Skeletal muscle tissue (tissue), 4 donors: ENCODE data around the gene ZNF200. TPM values are rescaled to one million over a fixed set of nuclear protein-coding genes. Genes with fewer than 3 reads are reported as not detected.
A peak's percentile ranks its signal among the peaks of the same experiment; 100 is the strongest.
"Not testable (repeated sequence)": the region's sequence is repeated elsewhere in the genome, so short reads cannot be mapped to it uniquely, and the experiment has no call there.

Source experiments
- H3K27ac ChIP-seq: one replicate; pipeline ENCODE4 v1.7.0; 2013; ENCODE audit warnings: mild to moderate bottlenecking, low read depth, low read length, inconsistent platforms
- H3K27me3 ChIP-seq, 3 donors: one replicate each; pipeline ENCODE4 v1.7.0; 2013; ENCODE audit warnings: low read length in 3 of 3; ENCODE audit not compliant: control insufficient read depth in 3 of 3, insufficient read depth in 3 of 3
- H3K36me3 ChIP-seq, 3 donors: one replicate each; pipeline ENCODE4 v1.7.0; 2013; ENCODE audit warnings: low read length in 3 of 3; ENCODE audit not compliant: control insufficient read depth in 3 of 3, insufficient read depth in 3 of 3
- H3K4me1 ChIP-seq, 3 donors: one replicate each; pipeline ENCODE4 v1.7.0; 2013; ENCODE audit warnings: low read length in 3 of 3, mild to moderate bottlenecking in 3 of 3; ENCODE audit not compliant: control insufficient read depth in 3 of 3, insufficient read depth in 3 of 3
- H3K4me3 ChIP-seq, 3 donors: one replicate each; pipeline ENCODE4 v1.7.0; 2013; ENCODE audit warnings: low read length in 3 of 3
- H3K9ac ChIP-seq, 3 donors: one replicate each; pipeline ENCODE4 v1.7.0; 2013; ENCODE audit warnings: low read length in 3 of 3, mild to moderate bottlenecking in 3 of 3, moderate library complexity in 2 of 3, low read depth in 1 of 3
- H3K9me3 ChIP-seq, 3 donors: one replicate each; pipeline ENCODE4 v1.7.0; 2013; ENCODE audit warnings: low read length in 3 of 3; ENCODE audit not compliant: control insufficient read depth in 3 of 3
- total RNA-seq: library from RNA; depleted of rRNA; stranded (reverse); fragments of >200 nt; gene quantifications from one replicate; pipeline ENCODE4 v1.2.3, GENCODE V29; 2014
- donor health status: Osteomylitis.

ZNF200 gene
- total RNA-seq, 1 donor from 2014 or later: 9.4 TPM

DNA sequence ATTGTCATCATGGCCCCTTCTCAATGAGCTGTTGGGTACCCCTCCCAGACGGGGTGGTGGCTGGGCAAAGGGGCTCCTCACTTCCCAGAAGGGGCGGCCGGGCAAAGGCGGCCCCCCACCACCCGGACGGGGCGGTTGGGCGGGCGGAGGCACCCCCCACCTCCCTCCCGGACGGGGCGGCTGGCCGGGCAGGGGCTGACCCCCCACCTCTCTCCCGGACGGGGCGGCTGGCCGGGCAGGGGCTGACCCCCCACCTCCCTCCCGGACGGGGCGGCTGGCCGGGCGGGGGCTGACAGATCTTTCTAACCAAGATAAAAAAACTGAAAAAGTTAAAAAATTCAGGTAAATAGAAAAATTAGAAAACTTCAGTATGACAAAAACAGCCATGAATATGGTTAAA is 36.3 kb upstream of the ZNF200 start:
- H3K36me3 ChIP-seq: peaks cover 5 to 11% (median 8%) of the 10 kb centered on the region in 3 donors
- not testable (repeated sequence) for H3K4me1 ChIP-seq, H3K27me3 ChIP-seq, H3K27ac ChIP-seq, H3K9me3 ChIP-seq, H3K9ac ChIP-seq, H3K4me3 ChIP-seq

DNA sequence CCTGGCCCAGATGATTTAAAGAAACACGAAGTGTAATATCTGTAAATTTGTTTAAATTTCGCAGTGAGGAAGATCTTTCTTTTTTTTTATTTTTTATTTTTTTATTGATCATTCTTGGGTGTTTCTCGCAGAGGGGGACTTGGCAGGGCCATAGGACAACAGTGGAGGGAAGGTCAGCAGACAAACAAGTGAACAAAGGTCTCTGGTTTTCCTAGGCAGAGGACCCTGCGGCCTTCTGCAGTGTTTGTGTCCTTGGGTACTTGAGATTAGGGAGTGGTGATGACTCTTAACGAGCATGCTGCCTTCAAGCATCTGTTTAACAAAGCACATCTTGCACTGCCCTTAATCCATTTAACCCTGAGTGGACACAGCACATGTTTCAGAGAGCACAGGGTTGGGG is 35.8 kb upstream of the ZNF200 start:
- H3K4me1 ChIP-seq, H3K4me3 ChIP-seq, H3K27me3 ChIP-seq, H3K9ac ChIP-seq, H3K27ac ChIP-seq, H3K9me3 ChIP-seq: not testable (repeated sequence)
- peaks cover 5 to 11% (median 11%) of the 10 kb centered on the region in 3 donors for H3K36me3 ChIP-seq

DNA sequence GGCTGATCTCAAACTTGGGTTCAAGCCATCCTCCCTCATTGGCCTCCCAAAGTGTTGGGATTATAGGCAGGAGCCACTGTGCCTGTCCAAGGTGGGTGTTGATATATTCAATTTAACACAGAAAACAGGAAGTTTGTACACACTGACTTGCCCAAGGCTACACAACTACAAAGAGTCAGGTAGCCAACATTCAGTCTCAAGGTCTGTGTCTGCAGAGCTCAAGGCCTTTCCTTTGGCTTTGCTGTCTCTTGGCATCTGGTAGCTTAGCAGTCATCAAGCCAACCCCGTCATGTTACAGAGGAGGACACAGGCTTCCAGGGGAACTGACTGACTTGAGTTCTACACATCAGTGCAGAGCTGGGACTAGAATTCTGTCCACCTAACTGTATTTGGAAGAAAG is 33.3 kb upstream of the ZNF200 start:
- Histone ChIP-seq H3K36me3 (peaks cover 5 to 13% (median 11%) of the 10 kb centered on the region in 3 donors), H3K9ac (no peak overlapping the region), H3K4me1 (peaks cover 5 to 12% (median 8%) of the 10 kb centered on the region in 3 donors), H3K9me3 (peaks cover 0 to 2% (median 0%) of the 10 kb centered on the region in 3 donors), H3K27ac (no peak overlapping the region), H3K4me3 (peak overlapping the region in 1 of 3 donors; percentile 9), H3K27me3 (no peaks in the 10 kb centered on the region)

DNA sequence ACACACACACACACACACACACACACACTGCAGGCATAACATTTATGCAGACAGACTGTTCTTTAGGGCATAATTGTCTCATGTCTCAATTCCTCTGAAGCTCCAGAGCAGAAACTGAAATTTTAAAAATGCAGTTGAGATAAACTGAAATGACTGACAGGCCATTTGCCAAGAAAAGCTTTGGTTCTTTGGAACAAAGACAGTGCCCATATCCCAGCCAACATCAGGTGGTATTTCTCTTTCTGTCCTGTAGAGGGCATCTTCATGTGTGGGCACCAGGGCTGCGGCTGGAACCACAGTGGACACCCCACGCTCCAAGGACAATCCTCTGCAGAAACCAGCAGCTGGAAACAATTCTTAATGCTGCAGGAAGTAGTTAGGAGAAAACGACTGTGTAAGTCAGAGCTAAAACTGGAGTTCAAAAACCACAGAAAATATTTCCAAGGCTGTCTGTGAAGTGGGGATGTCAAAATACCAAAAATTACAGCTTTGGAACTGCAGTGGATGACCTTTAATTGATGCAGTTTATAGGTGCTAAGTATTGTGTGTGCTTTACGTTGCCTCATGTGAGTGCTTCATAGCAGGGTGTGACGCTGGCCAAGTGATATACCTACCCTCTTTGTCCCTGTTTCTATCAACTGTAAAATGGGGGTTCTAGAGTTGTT is 32.0 kb upstream of the ZNF200 start:
- Histone ChIP-seq H3K9me3 (peaks cover 0 to 2% (median 0%) of the 10 kb centered on the region in 3 donors), H3K9ac (no peak overlapping the region), H3K27me3 (no peaks in the 10 kb centered on the region), H3K27ac (no peak overlapping the region), H3K4me3 (no peak overlapping the region), H3K4me1 (peaks cover 5 to 15% (median 8%) of the 10 kb centered on the region in 3 donors), H3K36me3 (peaks cover 5 to 13% (median 11%) of the 10 kb centered on the region in 3 donors)

DNA sequence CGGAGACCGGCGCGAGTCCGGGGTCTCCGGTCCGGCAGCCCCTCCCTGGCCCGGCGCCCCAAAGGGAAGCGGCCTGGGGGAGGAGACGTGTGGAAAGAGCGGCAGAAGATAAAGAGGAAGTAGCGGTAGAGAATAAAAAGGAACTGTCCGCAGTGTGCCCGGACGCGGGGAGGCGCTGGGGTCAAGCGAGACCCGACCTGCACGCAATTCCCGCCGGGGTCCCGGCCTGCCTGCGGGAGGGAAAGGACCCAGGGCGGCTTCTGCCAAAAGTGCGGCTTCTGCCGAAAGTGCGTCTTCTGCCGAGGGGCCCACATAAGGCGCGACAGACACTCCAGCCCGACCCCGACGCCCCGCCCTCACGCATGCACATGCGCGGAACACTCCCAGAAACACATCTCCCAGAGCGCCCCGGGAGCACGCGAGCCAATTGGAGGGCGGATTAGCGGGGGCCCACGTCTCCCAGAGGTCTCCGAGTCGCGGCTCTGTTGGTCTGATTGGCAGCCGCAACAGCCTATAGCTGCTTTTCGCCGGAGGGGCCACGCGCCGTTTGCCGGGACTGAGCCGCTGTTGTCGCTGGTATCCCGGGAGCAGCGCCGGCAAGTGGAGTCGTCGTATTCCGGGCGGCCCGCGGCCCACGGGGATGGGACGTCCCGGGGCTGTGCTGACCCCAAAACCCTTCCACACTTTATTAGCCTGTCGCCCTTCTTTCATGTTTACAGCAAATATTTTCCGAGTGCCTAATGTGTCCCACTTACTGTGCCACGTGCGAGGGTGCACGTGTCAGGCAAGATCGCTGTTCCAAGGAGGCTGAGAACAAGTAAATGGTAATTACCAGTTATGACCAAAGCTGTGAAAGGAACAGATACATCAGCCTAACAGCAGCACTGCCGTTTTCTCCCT is 29.4 kb upstream of the ZNF200 start:
- peak overlapping the region; percentile 99 for H3K27ac ChIP-seq
- peaks cover 5 to 15% (median 8%) of the 10 kb centered on the region in 3 donors for H3K4me1 ChIP-seq
- H3K9me3 ChIP-seq: peaks cover 0 to 2% (median 0%) of the 10 kb centered on the region in 3 donors
- H3K36me3 ChIP-seq: peaks cover 5 to 13% (median 11%) of the 10 kb centered on the region in 3 donors
- H3K9ac ChIP-seq: peak overlapping the region; percentile 93 to 96 (median 95)
- H3K4me3 ChIP-seq: peak overlapping the region; percentile 78 to 93 (median 85)
- H3K27me3 ChIP-seq: no peaks in the 10 kb centered on the region

DNA sequence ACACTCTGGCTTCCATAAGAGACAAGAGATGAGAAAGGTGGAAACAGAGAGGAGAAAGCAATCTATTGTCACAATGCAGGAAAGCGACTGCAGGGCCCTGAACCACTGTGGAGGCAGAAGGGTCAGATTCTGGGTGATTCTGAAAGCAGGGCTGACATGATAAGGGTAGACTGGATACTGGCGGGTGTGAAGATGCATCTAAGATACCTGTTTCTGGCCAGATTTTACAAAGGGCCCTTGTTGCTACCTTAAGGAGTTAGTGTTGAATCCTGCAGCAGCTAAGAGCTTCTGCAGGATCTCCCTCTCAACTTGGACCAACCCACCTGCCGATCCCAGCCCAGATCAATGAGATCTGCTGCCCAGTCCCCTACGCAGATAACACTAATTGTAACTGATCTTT is 27.6 kb upstream of the ZNF200 start:
- H3K4me3 ChIP-seq: no peak overlapping the region
- no peak overlapping the region for H3K9ac ChIP-seq
- no peaks in the 10 kb centered on the region for H3K9me3 ChIP-seq
- peaks cover 0 to 8% (median 0%) of the 10 kb centered on the region in 3 donors for H3K27me3 ChIP-seq
- H3K27ac ChIP-seq: no peak overlapping the region
- peaks cover 5 to 15% (median 8%) of the 10 kb centered on the region in 3 donors for H3K4me1 ChIP-seq
- H3K36me3 ChIP-seq: peaks cover 5 to 6% (median 5%) of the 10 kb centered on the region in 3 donors

DNA sequence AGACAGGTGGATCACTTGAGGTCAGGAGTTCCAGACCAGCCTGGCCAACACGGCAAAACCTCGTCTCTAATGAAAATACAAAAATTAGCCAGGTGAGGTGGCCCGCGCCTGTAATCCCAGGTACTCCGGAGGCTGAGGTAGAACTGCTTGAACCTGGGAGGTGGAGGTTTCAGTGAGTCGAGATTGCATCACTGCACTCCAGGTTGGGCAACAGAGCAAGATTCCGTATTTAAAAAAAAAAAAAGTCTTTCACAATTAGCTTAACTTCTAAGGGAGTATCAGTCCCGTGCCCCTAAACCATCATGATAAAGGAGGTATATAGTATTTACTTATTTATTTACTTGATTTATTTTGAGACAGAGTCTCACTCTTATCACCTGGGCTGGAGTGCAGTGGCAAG is 24.9 kb upstream of the ZNF200 start:
- Histone ChIP-seq H3K4me1 (peaks cover 2 to 7% (median 6%) of the 10 kb centered on the region in 3 donors), H3K4me3 (no peak overlapping the region), H3K9me3 (no peaks in the 10 kb centered on the region), H3K27me3 (peaks cover 11 to 23% (median 13%) of the 10 kb centered on the region in 3 donors), H3K9ac (no peak overlapping the region), H3K36me3 (no peaks in the 10 kb centered on the region), H3K27ac (no peak overlapping the region)

DNA sequence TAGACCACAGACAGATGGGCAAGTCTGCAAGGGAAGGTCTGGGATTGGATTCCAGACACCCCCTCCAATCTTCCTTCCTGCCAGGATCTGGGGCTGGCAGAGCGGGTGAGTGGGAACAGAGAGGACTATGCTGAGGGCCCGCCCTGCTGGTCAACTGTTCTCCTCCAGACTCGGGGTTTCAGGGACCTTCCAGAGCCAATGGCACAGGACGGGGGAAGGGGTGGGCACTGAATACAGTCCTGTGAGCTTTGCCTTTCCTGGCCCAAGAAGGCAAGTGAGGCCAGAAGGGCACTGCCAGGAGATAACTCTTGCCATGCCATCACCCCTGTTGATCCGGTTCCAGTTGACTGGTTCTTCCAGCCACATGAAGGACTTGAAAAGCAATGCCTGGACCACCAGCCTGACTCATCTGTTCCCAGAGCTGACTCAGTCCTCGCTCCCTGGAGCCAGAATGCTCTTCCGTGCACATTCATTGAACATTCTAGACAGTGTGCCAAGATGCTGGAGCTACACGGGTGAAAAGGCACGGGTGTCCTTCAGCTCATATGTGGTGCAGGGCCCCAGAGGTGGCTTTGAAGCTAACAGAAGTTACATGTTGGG is 22.0 kb upstream of the ZNF200 start:
- H3K9me3 ChIP-seq: no peaks in the 10 kb centered on the region
- H3K27ac ChIP-seq: no peak overlapping the region
- H3K4me1 ChIP-seq: no peaks in the 10 kb centered on the region
- no peaks in the 10 kb centered on the region for H3K36me3 ChIP-seq
- no peak overlapping the region for H3K9ac ChIP-seq
- H3K27me3 ChIP-seq: peaks cover 11 to 23% (median 13%) of the 10 kb centered on the region in 3 donors
- H3K4me3 ChIP-seq: no peak overlapping the region

DNA sequence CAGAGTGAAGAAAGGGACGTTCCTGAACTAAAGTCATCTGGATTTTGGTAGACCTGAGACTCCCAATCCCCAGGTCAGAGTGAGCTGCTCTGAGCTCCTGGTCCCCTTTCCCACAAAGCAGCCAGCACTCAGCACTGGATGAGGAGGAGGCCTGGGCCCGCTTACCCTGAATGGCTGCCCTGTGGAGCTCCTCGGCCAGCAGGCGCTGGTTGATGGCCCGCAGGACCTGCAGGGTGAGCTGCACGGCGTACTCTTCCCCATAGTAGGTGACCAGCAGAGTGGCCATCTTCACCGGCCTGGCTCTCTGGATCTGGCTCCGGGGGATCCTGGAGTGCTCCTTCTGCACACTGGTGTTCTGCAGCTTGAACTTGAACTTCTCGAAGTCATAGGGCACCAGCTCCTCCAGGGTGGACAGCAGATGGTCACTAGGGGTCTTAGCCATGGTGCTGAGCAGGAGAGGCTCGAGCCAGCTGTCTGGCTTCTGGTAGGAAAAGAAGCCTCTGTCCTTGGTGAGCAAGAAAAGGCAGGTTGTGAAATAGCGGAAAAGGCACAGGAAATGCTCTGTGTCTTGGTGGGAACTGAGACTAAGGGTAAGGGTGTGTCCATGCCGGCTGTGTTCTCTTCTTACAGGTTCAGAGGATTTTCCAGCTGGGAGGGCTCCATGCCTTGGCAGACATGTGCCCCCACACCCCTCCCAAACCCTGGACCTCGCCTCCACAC is 21.3 kb upstream of the ZNF200 start, which contains the start of gene MEFV:
Gene MEFV, minus strand, starts transcription at position 488 of the 720 bp plus-strand sequence. Its CDS starts 46 bp downstream, at position 442.
- Histone ChIP-seq H3K27me3 (peaks cover 11 to 23% (median 13%) of the 10 kb centered on the region in 3 donors), H3K4me3 (peak within 1 kb of the TSS in 1 of 3 donors; percentile 30), H3K27ac (no peak within 1 kb of the TSS), H3K9ac (no peak within 1 kb of the TSS), H3K9me3 (no peaks in the 10 kb centered on the region), H3K36me3 (no peaks in the 10 kb centered on the region), H3K4me1 (no peaks in the 10 kb centered on the region)
